HG03139 (cell line): ENCODE measurements around the gene CD79A.
"Not testable (repeated sequence)": the region's sequence is repeated elsewhere in the genome, so short reads cannot be mapped to it uniquely, and the experiment has no call there.

Experiments used
- ATAC-seq: cut with Tn5 transposase; IDR thresholded peaks from one replicate; pipeline ENCODE4 v1.9.1; 2021; ENCODE audit not compliant: unreplicated experiment

CD79A gene

DNA sequence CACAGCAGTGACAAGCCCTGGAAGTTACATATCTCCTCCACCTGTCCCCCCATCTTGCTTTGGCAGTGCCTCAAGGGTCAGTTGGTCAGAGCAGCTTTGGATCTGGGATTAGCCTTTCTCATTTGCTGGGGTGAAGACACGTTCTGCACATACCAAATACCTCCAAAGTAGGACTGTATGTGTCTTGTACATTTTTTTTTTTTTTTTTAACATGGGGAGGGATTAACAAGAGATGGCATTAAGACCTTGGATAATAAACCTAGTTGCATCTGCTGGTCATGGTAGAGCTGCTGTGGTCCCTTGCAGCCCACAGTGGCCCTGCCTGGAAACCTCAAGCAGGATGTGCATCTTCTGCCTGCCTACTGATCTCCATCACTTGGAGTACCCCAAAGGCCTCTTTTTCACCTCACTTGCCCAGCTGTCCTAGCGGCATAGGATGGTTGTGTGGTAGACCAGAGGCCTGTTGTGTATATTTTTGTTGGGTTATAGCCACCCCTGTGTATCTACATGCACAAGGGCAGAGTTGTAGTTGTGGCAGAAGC is 14.6 kb upstream of the CD79A start:
- no peak for ATAC-seq

DNA sequence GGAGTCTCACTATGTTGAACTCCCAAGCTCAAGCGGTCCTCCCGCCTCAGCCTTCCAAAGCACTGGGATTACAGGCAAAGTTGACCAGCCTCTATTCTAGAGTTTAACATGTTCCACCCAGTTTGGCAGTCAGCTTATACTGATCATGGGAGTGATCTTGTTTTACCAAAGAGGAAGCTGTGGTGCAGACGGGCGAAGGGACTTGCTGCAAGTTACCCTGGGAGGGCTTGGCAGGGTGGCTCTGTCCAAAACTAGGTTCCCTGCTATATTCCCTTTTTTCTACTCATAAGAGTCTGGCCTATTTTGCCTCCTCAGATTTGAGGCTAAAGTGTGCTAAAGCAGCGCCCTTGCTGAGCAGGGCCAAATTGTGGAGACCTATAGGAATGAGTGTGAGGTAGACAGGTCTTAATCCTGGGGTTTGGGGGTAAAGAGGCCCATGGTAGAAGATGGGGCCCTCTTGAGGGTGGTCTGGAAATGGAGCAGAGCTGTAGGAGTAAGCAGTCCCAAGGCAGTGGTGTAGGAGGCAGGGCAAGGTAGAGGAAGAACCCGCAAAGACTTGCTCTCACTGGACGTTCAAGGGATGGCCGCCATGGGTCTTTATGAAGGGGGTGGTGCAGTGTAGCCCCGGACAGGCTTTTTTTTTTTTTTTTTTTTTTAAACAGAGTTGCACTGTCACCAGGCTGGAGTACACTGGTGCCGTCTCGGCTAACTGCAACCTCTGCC is 13.7 kb upstream of the CD79A start:
- no peak for ATAC-seq

DNA sequence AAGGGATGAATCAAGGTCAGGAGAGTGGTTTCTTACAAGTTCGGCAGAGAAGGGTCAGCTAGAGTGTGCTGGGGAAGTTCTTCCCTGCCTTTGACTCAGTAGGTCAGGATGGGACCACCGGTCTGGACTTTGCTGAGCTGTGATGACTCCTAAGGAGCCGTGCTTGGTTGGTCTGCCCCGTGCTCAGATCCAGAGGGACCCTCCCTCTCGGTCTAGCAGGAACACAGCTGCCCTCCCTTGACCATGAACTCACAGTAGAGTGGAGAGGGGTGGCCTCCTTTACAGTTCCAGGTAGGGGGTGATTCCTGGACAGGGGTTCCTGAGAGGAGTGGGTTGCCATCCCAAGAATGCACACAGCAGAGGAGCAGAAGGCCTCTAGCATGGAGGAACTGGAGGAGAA is 12.7 kb upstream of the CD79A start:
- ATAC-seq = no peak

GRCh38 chr19:41866284-41866683 is 10.8 kb upstream of the CD79A start:
- ATAC-seq = no peak

- ATAC-seq = no peak
Observed at GRCh38 chr19:41868120-41868988, 8.7 kb upstream of the CD79A start.

DNA sequence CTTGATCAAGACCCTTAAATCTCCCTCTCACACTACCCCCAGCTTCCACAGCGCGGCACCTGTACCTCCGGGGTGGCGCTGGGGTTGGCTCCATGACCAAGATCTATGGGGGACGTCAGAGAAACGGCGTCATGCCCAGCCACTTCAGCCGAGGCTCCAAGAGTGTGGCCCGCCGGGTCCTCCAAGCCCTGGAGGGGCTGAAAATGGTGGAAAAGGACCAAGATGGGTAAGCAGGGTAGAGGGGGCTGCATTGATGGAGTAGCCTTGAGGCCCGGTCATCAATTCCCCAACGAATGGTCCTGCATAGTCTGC is 8.1 kb upstream of the CD79A start:
- ATAC-seq = no peak

DNA sequence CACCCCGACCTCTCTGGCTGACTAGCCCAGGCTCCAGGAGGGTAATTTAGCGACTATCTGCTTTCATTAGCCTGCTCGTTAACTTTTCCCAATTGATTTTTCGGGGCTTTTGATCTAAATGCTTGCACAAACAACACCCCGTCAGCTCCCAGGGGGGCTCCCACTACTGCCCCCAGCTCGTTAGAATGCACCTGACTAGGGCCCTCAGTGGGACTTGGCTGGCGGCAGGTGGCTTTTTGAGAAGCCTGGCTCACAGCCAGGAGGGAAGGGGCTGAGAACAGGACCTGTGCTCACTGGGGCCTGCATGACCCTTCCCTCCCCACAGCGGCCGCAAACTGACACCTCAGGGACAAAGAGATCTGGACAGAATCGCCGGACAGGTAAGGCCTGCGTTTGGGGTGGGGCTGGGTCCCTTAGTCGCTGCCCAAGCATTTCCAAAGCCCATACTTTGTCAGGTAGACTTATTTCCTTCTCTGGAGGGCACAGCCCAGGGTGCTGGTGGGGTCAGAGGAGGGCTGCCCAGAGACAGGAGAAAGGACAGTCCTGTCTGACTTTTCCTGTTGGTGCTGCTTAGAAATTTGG is 7.6 kb upstream of the CD79A start:
- ATAC-seq = no peak

DNA sequence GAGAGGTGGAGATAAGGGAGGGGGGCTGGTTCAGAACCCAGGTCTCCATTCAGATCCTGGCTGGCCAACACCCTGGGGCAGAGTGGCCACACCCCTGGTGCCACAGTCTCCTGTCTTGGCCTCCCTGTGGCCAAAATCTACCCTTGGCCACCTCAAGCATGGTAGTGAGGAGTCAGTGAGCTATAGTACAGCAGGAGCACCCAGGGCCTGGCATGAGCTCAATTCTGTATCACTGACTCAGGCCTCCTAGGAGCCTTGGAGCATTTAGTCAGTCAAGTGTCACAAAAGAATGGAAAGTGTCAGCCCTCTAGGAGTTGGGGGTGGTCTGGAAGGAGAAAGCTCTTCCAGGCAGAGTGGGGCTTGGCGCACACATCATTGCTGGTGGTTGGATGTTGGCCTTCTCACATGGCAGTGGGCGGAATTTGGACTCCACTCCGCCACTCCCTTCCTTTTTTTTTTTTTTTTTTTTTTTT is 6.6 kb upstream of the CD79A start:
- no peak for ATAC-seq

- ATAC-seq = no peak
Observed at GRCh38 chr19:41871573-41872383, 5.3 kb upstream of the CD79A start.

GRCh38 chr19:41872384-41872774 is 4.7 kb upstream of the CD79A start:
- ATAC-seq = no peak

GRCh38 chr19:41872775-41873647 is 4.1 kb upstream of the CD79A start:
- ATAC-seq = no peak

GRCh38 chr19:41875973-41876372 is 1.1 kb upstream of the CD79A start:
- ATAC-seq = not testable (repeated sequence)

DNA sequence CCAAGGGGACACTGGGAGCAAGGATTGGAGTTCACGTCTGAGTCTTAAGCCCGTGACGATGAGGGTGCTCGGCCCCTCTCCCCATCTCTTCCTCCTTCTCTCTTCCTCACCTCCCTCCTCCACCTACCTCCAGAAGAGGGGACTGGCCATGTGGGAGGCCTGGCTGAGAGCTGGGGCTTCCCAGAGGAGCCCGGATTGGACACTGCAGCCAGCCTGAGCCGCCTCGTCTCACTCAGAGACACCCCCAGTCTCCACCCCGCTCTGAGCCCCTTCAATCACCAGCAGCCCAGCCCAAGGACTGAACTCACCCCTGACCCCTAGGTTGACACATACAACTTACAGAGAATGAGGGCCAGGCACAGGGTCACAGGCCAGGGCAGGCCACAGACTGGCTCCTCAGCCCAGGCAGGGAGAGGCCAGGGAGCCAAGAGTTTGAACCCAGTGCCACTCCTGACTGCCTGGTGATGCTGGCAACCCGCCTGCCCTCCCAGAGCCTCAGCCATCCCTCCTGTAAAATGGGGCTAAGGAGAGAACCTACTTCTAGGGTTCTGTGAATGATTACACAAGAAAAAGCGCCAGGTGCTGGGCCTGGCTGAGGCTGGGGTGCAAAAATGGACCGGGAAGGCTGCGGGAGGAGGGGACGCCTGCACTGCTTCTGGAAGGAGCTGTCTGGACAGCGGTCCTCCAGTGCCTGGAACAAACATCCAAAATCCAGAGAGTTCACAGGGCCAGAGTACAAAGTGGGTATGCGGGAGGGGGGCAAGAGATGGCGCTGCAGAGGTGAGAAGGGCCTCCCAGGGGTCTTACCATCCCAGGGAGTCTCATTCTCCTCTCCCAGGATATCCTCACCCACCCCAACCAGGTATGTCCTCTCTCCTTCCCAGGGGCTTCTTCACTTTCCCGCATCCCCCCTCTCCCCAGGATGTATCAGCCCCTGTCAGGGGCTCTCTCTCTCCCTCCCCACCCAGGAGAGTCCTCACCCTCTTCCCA is 1.1 kb downstream of the CD79A start:
- ATAC-seq = no peak

- ATAC-seq = no peak
Observed at GRCh38 chr19:41879080-41879479, 2.0 kb downstream of the CD79A start.

- ATAC-seq = no peak
Observed at GRCh38 chr19:41879670-41880328, 2.7 kb downstream of the CD79A start.

- no peak for ATAC-seq
Observed at GRCh38 chr19:41880329-41880708, 3.2 kb downstream of the CD79A start.

DNA sequence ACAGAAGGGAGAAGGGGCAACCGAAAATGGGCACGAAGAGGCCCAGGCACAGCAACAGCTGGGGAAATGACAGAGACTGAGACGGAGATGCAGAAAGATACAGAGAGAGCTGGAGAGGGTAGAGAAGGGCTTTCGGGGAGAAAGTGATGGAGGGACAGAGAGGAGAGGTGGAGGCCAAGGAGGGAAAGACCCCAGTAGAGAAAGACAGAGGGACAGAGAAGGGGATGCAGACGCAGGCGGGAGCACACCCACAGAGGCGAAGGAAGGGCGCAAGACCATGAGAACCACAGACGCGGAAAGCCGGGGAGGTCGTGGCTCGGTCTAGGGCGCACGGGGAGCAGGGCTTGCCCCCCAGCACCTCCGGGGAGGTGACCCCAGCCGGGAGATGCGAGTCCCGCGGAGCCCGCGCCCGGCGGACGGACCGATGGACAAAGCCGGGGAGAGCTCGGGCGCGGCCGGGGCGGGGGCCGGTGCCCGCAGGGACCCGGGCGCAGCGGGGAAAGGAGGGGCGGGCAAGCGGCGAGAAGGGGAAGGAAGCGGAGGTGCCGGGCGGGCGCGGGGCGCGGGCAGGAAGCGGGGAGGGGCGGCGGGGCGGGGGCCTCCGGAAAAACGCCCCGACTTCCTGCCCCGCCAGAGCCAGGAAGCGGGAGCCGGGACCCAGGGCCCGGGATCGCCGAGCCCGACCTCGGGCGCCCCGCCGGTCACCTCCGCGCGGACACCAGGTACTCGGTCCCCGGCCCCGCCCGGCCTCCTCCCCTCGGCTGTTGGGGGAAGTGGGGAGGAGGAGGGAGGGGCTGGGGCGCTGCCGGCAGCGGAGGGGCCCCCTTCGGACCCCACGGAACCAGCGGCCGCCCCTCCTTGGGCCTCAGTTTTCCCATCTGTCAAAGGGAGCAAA is 5.7 kb downstream of the CD79A start, which contains the start of gene ARHGEF1:
Gene ARHGEF1 (plus strand): TSS at position 617 of the 895 bp plus-strand sequence. CDS start 4,899 bp downstream, outside the sequence.
- no peak for ATAC-seq
